ENCODE results near the gene NTS. TPM values are rescaled to one million over a fixed set of nuclear protein-coding genes. Genes with fewer than 3 reads are reported as not detected.

Gene NTS
- total and polyA plus RNA-seq, 4 donors, result 0.08 to 4.2 (median 0.17) TPM

- H3K4me3 ChIP-seq (ENCODE audit: low read depth in 1 of 3, low read length in 3 of 3), result no peak overlapping the region
- peaks cover 0 to 2% (median under 1%) of the 10 kb centered on the region in 4 donors for H3K4me1 ChIP-seq (ENCODE audit: control insufficient read depth in 4 of 4, insufficient read depth in 4 of 4, low read length in 3 of 4)
- H3K9me3 ChIP-seq (ENCODE audit: control insufficient read depth in 4 of 4, low read length in 3 of 4), result no peaks in the 10 kb centered on the region
- 72% methylated on average over 2 of the region's 2 CpGs for WGBS
- no peak for DNase-seq (ENCODE audit: low spot score)
- H3K9ac ChIP-seq (ENCODE audit: low read depth in 1 of 2, low read length in 2 of 2), result no peak overlapping the region
- no peaks in the 10 kb centered on the region for H3K36me3 ChIP-seq (ENCODE audit: control insufficient read depth in 4 of 4, insufficient read depth in 3 of 4, low read depth in 1 of 4, low read length in 3 of 4)
- peaks cover 0 to 5% (median 0%) of the 10 kb centered on the region in 4 donors for H3K27me3 ChIP-seq (ENCODE audit: control insufficient read depth in 4 of 4, insufficient read depth in 4 of 4, low read length in 3 of 4)
- no peak overlapping the region for H3K27ac ChIP-seq (ENCODE audit: low read depth in 1 of 2, low read length in 2 of 2)
- TF ChIP-seq YY1 (IDR thresholded peaks at IDR 0.05) (no peak), RXRA (IDR thresholded peaks at IDR 0.05) (no peak), TAF1 (conservative IDR thresholded peaks at IDR 0.05) (no peak), FOXA1 (IDR thresholded peaks at IDR 0.05) (no peak), GABPA (IDR thresholded peaks at IDR 0.05 in 1 of 2, conservative IDR thresholded peaks at IDR 0.05 in 1 of 2) (no peak), RAD21 (IDR thresholded peaks at IDR 0.05) (no peak), SP1 (IDR thresholded peaks at IDR 0.05) (no peak), ZBTB33 (IDR thresholded peaks at IDR 0.05) (no peak), EGR1 (IDR thresholded peaks at IDR 0.05; ENCODE audit: low read depth in 2 of 2) (no peak), MAX (IDR thresholded peaks at IDR 0.05) (no peak), NR2F2 (IDR thresholded peaks at IDR 0.05) (no peak), FOXA2 (IDR thresholded peaks at IDR 0.05) (no peak), JUND (IDR thresholded peaks at IDR 0.05) (no peak), HNF4G (IDR thresholded peaks at IDR 0.05) (no peak), HNF4A (conservative IDR thresholded peaks at IDR 0.05) (no peak)
- TF ChIP-seq, protein P1, sequence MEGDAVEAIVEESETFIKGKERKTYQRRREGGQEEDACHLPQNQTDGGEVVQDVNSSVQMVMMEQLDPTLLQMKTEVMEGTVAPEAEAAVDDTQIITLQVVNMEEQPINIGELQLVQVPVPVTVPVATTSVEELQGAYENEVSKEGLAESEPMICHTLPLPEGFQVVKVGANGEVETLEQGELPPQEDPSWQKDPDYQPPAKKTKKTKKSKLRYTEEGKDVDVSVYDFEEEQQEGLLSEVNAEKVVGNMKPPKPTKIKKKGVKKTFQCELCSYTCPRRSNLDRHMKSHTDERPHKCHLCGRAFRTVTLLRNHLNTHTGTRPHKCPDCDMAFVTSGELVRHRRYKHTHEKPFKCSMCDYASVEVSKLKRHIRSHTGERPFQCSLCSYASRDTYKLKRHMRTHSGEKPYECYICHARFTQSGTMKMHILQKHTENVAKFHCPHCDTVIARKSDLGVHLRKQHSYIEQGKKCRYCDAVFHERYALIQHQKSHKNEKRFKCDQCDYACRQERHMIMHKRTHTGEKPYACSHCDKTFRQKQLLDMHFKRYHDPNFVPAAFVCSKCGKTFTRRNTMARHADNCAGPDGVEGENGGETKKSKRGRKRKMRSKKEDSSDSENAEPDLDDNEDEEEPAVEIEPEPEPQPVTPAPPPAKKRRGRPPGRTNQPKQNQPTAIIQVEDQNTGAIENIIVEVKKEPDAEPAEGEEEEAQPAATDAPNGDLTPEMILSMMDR (IDR thresholded peaks at IDR 0.05; ENCODE audit: low read depth, low read length, missing input control), result no peak
- TF ChIP-seq, protein P2, sequence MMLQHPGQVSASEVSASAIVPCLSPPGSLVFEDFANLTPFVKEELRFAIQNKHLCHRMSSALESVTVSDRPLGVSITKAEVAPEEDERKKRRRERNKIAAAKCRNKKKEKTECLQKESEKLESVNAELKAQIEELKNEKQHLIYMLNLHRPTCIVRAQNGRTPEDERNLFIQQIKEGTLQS (IDR thresholded peaks at IDR 0.05), result no peak
- TF ChIP-seq, protein P3, sequence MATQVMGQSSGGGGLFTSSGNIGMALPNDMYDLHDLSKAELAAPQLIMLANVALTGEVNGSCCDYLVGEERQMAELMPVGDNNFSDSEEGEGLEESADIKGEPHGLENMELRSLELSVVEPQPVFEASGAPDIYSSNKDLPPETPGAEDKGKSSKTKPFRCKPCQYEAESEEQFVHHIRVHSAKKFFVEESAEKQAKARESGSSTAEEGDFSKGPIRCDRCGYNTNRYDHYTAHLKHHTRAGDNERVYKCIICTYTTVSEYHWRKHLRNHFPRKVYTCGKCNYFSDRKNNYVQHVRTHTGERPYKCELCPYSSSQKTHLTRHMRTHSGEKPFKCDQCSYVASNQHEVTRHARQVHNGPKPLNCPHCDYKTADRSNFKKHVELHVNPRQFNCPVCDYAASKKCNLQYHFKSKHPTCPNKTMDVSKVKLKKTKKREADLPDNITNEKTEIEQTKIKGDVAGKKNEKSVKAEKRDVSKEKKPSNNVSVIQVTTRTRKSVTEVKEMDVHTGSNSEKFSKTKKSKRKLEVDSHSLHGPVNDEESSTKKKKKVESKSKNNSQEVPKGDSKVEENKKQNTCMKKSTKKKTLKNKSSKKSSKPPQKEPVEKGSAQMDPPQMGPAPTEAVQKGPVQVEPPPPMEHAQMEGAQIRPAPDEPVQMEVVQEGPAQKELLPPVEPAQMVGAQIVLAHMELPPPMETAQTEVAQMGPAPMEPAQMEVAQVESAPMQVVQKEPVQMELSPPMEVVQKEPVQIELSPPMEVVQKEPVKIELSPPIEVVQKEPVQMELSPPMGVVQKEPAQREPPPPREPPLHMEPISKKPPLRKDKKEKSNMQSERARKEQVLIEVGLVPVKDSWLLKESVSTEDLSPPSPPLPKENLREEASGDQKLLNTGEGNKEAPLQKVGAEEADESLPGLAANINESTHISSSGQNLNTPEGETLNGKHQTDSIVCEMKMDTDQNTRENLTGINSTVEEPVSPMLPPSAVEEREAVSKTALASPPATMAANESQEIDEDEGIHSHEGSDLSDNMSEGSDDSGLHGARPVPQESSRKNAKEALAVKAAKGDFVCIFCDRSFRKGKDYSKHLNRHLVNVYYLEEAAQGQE (IDR thresholded peaks at IDR 0.05), result no peak
Measured at GRCh38 chr12:85831327-85831990, 42.6 kb upstream of the NTS start.

All from liver (tissue), 9 donors.